ENCODE results near the gene ADGRG7. TPM values are rescaled to one million over a fixed set of nuclear protein-coding genes. Genes with fewer than 3 reads are reported as not detected.

ADGRG7 gene
- total RNA-seq, 2 experiments from 2014 or later = not detected

GRCh38 chr3:100715176-100715575 lies 105.8 kb downstream of the ADGRG7 start:
- H3K27ac ChIP-seq (ENCODE audit: low read depth, low read length, poor library complexity, severe bottlenecking) = no peak overlapping the region
- H3K4me3 ChIP-seq (ENCODE audit: low read depth, low read length, poor library complexity, severe bottlenecking) = no peak overlapping the region
- H4K20me1 ChIP-seq (ENCODE audit: insufficient read depth, low read length) = peaks cover 11% of the 10 kb centered on the region; the same call in 1 of the 2 replicates
- peaks cover 86% of the 10 kb centered on the region for H3K36me3 ChIP-seq (ENCODE audit: insufficient read depth, low read length)
- peaks cover 92% of the 10 kb centered on the region for H3K79me2 ChIP-seq (ENCODE audit: insufficient read depth, low read depth, low read length)
- intact Hi-C loops (cut with micrococcal nuclease; ENCODE audit: unreplicated experiment) = no loop called here
- H3K9me3 ChIP-seq (ENCODE audit: low read length) = no peaks in the 10 kb centered on the region
- POLR2A ChIA-PET = interaction anchor here (1.0 to 1.4 kb wide), 2 partner anchors 11 to 26 kb away, joined by 4 to 6 read pairs; no protein-coding TSS in a partner anchor
- CTCF ChIA-PET (ENCODE audit: unreplicated experiment) = no interaction called here
- no peak for DNase-seq (ENCODE audit: low spot score)
- H3K9me2 ChIP-seq (ENCODE audit: insufficient read depth, low read length) = no peaks in the 10 kb centered on the region
- no TSS peak for BruUV-seq (replicated peaks)
- TF ChIP-seq EZH2phosphoT487 (IDR thresholded peaks at IDR 0.05; ENCODE audit: borderline replicate concordance, low read depth, low read length) = no peak
- TF ChIP-seq, protein P1, sequence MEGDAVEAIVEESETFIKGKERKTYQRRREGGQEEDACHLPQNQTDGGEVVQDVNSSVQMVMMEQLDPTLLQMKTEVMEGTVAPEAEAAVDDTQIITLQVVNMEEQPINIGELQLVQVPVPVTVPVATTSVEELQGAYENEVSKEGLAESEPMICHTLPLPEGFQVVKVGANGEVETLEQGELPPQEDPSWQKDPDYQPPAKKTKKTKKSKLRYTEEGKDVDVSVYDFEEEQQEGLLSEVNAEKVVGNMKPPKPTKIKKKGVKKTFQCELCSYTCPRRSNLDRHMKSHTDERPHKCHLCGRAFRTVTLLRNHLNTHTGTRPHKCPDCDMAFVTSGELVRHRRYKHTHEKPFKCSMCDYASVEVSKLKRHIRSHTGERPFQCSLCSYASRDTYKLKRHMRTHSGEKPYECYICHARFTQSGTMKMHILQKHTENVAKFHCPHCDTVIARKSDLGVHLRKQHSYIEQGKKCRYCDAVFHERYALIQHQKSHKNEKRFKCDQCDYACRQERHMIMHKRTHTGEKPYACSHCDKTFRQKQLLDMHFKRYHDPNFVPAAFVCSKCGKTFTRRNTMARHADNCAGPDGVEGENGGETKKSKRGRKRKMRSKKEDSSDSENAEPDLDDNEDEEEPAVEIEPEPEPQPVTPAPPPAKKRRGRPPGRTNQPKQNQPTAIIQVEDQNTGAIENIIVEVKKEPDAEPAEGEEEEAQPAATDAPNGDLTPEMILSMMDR (conservative IDR thresholded peaks at IDR 0.05; ENCODE audit: low read length) = no peak
- H3K4me1 ChIP-seq (ENCODE audit: insufficient read depth, low read length, poor library complexity, severe bottlenecking) = peaks cover 8% of the 10 kb centered on the region
- no peak overlapping the region for H2AFZ ChIP-seq (ENCODE audit: low read length)
- H3K4me2 ChIP-seq (ENCODE audit: low read length) = no peak overlapping the region

DNA sequence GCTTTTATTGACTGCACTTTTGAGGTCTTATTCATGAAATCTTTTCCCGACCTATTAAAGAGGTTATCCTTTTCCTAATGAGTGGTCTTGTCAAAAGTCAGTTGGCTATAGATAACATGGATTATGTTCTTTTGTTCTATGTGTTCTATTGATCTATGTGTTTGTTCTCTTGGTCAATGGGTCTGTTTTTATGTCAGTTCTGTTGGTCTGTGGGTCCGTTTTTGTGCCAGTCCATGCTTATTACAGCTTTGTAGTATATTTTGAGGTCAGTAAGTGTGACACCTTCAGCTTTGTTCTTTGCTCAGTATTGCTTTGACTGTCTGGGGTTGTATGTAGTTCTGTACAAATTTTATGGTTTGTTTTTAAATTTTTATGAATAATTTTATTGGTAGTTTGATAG lies 107.7 kb downstream of the ADGRG7 start:
- Histone ChIP-seq H3K36me3 (ENCODE audit: insufficient read depth, low read length) (peaks cover 97% of the 10 kb centered on the region), H3K4me3 (ENCODE audit: low read depth, low read length, poor library complexity, severe bottlenecking) (no peak overlapping the region), H3K27ac (ENCODE audit: low read depth, low read length, poor library complexity, severe bottlenecking) (no peak overlapping the region), H3K9me3 (ENCODE audit: low read length) (no peaks in the 10 kb centered on the region), H3K79me2 (ENCODE audit: insufficient read depth, low read depth, low read length) (peaks cover 73% of the 10 kb centered on the region), H2AFZ (ENCODE audit: low read length) (no peak overlapping the region), H4K20me1 (ENCODE audit: insufficient read depth, low read length) (peaks cover 7% of the 10 kb centered on the region; the same call in 1 of the 2 replicates), H3K4me2 (ENCODE audit: low read length) (no peak overlapping the region), H3K9me2 (ENCODE audit: insufficient read depth, low read length) (no peaks in the 10 kb centered on the region), H3K4me1 (ENCODE audit: insufficient read depth, low read length, poor library complexity, severe bottlenecking) (no peaks in the 10 kb centered on the region)
- DNase-seq (ENCODE audit: low spot score) = no peak
- ChIA-PET CTCF (ENCODE audit: unreplicated experiment) (no interaction called here), POLR2A (interaction anchor here (0.6 to 0.9 kb wide), 4 partner anchors 10 to 1189 kb away, joined by 3 read pairs; no protein-coding TSS in a partner anchor)
- TF ChIP-seq, protein P1 (conservative IDR thresholded peaks at IDR 0.05; ENCODE audit: low read length) = no peak
- no TSS peak for BruUV-seq (replicated peaks)
- intact Hi-C loops (cut with micrococcal nuclease; ENCODE audit: unreplicated experiment) = no loop called here

GRCh38 chr3:100717637-100718487 lies 108.5 kb downstream of the ADGRG7 start:
- POLR2A ChIA-PET = interaction anchor here (0.5 to 0.9 kb wide), 9 partner anchors 9 to 1190 kb away, joined by 3 read pairs; no protein-coding TSS in a partner anchor

More at GRCh38 chr3:100717637-100718487, 108.5 kb downstream of the ADGRG7 start:
- Histone ChIP-seq H3K4me1 (ENCODE audit: insufficient read depth, low read length, poor library complexity, severe bottlenecking) (no peaks in the 10 kb centered on the region), H3K4me2 (ENCODE audit: low read length) (no peak overlapping the region), H3K27ac (ENCODE audit: low read depth, low read length, poor library complexity, severe bottlenecking) (no peak overlapping the region), H3K36me3 (ENCODE audit: insufficient read depth, low read length) (peaks cover 99% of the 10 kb centered on the region), H3K9me3 (ENCODE audit: low read length) (no peaks in the 10 kb centered on the region), H4K20me1 (ENCODE audit: insufficient read depth, low read length) (no peaks in the 10 kb centered on the region), H2AFZ (ENCODE audit: low read length) (no peak overlapping the region), H3K9me2 (ENCODE audit: insufficient read depth, low read length) (no peaks in the 10 kb centered on the region), H3K4me3 (ENCODE audit: low read depth, low read length, poor library complexity, severe bottlenecking) (no peak overlapping the region), H3K79me2 (ENCODE audit: insufficient read depth, low read depth, low read length) (peaks cover 65% of the 10 kb centered on the region)
- intact Hi-C loops (cut with micrococcal nuclease; ENCODE audit: unreplicated experiment) = no loop called here
- no TSS peak for BruUV-seq (replicated peaks)
- DNase-seq (ENCODE audit: low spot score) = no peak
- no peak for TF ChIP-seq EZH2phosphoT487 (IDR thresholded peaks at IDR 0.05; ENCODE audit: borderline replicate concordance, low read depth, low read length)
- TF ChIP-seq, protein P1 (conservative IDR thresholded peaks at IDR 0.05; ENCODE audit: low read length) = no peak
- CTCF ChIA-PET (ENCODE audit: unreplicated experiment) = no interaction called here

Measured in OCI-LY7 (cell line).